Measurements from ENCODE around the gene KCP.

- TF ChIP-seq, protein P1, sequence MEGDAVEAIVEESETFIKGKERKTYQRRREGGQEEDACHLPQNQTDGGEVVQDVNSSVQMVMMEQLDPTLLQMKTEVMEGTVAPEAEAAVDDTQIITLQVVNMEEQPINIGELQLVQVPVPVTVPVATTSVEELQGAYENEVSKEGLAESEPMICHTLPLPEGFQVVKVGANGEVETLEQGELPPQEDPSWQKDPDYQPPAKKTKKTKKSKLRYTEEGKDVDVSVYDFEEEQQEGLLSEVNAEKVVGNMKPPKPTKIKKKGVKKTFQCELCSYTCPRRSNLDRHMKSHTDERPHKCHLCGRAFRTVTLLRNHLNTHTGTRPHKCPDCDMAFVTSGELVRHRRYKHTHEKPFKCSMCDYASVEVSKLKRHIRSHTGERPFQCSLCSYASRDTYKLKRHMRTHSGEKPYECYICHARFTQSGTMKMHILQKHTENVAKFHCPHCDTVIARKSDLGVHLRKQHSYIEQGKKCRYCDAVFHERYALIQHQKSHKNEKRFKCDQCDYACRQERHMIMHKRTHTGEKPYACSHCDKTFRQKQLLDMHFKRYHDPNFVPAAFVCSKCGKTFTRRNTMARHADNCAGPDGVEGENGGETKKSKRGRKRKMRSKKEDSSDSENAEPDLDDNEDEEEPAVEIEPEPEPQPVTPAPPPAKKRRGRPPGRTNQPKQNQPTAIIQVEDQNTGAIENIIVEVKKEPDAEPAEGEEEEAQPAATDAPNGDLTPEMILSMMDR (IDR thresholded peaks at IDR 0.05), result no peak
- TF ChIP-seq POLR2A (IDR thresholded peaks at IDR 0.05), result no peak
These were observed 33.9 kb downstream of the KCP start for GRCh38 chr7:128876586-128876977.
